Choroid plexus epithelial cell (primary cell): ENCODE measurements around the gene CADPS.

Source experiments
- DNase-seq: peaks from one replicate; pipeline ENCODE4 v3.0.0-alpha.2; 2010; ENCODE audit warnings: low read depth
- H3K4me3 ChIP-seq: 2 replicates; pipeline ENCODE4 v1.5.1; 2011; ENCODE audit warnings: low read depth, mild to moderate bottlenecking, control low read depth, low read length, moderate library complexity
- TF ChIP-seq, protein P1 (sequence below): conservative IDR thresholded peaks from 2 replicates; pipeline ENCODE4 v1.5.1; 2011; ENCODE audit warnings: low read depth, mild to moderate bottlenecking, control low read depth, inconsistent platforms, low read length, moderate library complexity

The CADPS gene

GRCh38 chr3:62502315-62503300, 372.6 kb downstream of the CADPS start:
- no peak for DNase-seq
- no peak overlapping the region for H3K4me3 ChIP-seq
- TF ChIP-seq, protein P1, sequence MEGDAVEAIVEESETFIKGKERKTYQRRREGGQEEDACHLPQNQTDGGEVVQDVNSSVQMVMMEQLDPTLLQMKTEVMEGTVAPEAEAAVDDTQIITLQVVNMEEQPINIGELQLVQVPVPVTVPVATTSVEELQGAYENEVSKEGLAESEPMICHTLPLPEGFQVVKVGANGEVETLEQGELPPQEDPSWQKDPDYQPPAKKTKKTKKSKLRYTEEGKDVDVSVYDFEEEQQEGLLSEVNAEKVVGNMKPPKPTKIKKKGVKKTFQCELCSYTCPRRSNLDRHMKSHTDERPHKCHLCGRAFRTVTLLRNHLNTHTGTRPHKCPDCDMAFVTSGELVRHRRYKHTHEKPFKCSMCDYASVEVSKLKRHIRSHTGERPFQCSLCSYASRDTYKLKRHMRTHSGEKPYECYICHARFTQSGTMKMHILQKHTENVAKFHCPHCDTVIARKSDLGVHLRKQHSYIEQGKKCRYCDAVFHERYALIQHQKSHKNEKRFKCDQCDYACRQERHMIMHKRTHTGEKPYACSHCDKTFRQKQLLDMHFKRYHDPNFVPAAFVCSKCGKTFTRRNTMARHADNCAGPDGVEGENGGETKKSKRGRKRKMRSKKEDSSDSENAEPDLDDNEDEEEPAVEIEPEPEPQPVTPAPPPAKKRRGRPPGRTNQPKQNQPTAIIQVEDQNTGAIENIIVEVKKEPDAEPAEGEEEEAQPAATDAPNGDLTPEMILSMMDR, result no peak

DNA sequence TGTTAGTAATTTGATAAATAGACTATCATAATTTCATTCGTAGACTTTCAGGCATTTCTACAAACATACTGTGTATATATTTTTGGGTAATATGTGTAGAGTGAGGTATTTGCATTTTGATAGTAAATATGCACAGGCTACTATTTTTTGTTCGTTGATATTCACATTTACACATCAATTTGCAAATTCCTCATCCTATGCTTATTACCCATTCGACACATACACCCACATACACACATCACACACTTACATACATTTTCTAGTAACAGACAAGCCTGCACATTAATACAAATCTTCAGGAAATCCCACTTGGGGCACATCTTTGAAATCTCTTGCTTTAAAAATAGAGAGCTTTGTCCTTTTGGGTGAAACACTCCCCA, 373.9 kb downstream of the CADPS start:
- TF ChIP-seq, protein P1, result no peak
- DNase-seq, result no peak
- H3K4me3 ChIP-seq, result no peak overlapping the region

DNA sequence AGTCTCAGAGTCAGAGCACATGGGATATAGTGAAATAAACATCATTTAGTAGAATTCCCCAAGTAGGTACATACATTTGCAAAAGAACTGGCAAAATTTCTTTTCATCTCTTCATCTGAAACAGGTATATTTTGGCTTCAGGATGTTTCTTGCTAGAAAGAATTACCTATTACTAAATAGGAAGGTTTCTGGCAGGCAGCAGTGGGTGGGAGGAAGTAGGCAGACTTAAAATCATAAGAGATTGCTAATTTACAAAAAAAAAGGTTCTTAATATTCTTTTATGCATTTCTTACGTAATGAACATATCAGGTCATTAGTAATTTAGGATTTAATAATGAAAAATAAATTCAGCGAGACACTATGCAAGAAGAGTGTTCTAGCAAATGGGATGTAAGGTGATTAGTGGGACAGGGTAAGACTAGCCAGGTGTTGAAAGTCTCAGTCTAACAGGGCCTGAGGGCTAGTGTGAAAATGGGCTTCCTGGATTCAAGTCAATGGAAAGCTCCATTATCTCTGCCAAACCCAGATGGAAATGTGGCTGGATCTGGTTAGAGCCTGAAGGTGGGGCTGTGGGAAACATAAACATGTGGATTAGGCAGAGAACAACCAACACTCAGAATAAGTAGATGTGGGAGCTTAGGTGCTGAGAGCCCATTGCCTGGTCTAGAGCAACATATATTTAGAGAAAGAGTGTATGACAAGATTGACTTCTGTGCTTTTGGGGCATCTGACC, 374.5 kb downstream of the CADPS start:
- TF ChIP-seq, protein P1, result no peak
- no peak for DNase-seq

DNA sequence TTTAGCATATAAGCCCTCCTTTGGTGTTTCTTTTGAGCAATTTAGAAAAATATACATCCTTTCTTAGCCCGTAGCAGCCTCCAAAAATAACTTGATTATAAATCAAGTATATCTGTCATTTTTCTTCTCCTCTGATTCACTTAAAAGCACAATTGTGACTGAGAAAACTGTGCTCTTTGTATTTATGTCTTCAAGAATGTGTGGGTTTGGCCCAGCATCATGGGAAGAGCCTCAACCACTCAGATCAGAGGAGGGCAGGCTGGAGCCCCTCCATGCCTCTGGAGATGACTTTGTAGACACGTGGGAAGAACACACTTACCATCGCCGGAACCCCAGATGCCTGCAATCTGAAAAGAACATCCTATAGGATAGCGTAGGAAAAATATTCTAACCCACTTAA, 378.1 kb downstream of the CADPS start:
- no peak overlapping the region for H3K4me3 ChIP-seq
- TF ChIP-seq, protein P1, result no peak
- no peak for DNase-seq

More for the DNA sequence above, 374.5 kb downstream of the CADPS start:
- H3K4me3 ChIP-seq, result no peak overlapping the region

DNA sequence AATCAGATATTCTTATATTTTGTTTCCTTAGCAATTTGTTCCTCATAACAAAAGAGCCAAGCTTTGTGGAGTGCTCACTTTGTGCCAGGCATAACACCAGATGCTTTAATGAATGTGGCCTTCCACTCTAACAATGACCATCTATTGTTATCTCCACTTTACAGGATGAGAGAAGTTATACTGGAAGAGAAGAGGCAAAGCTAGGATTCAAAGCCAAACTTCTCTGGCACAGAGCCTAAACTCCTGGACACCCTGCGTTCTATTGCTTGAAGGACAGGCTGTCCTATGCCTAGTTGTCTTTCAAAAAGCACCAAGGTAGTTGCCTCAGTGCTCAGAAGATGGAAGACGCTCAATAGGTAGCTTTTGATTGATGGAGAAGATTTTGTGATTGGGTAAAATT, 378.7 kb downstream of the CADPS start:
- no peak overlapping the region for H3K4me3 ChIP-seq
- DNase-seq, result no peak
- TF ChIP-seq, protein P1, result no peak

DNA sequence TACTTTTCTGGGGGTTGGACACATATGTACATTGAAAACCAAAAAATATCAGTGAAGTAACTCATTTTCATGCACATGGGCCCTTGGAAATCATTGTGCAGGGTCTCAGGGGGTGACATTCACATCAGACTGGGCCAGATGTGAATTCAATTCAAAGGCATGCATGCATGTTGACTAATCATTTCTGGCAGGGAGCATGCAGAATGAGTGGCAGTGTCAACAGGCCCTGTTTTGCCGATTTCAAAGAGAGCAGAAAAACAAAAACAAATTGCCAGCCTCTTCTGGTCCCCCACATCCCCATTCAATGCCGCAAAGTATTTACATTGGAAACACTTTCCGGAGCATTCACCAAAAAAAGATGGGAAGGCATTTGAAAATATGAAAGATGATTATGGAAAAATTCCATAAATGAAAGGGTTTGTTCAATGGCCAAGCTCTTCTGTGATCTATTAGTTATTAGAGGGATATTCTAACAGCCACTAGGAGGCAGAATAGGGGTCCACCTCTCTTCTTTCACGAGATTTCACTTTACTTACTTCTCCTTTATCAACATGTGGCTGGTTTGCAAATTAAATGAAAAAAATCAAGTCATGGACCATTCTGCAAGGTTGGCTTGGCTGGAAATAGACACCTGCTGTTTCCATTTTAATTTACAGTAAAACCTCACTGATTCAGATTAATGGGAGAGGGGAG, 382.0 kb downstream of the CADPS start:
- DNase-seq, result peak; percentile 6
- TF ChIP-seq, protein P1, result peak; percentile 37
- no peak overlapping the region for H3K4me3 ChIP-seq
